SK-N-SH (cell line): ENCODE measurements around the gene EPHA6.

ENCODE experiments used
- CHD2 ChIP-seq: fragments of 150-350 bp; IDR thresholded peaks from 2 replicates; pipeline ENCODE4 v1.6.1; 2018; ENCODE audit warnings: low read length; ENCODE audit not compliant: partially characterized antibody
- CTCF ChIP-seq: fragments of 200-600 bp; sonication (generic); IDR thresholded peaks from 2 replicates; pipeline ENCODE4 v1.6.1; 2017; ENCODE audit warnings: antibody characterized with exemption, mild to moderate bottlenecking, moderate library complexity
- EP300 ChIP-seq, 2 experiments: IDR thresholded peaks; 2 replicates each; pipeline versions ENCODE4 v1.4.0 to v1.6.1; 2012; ENCODE audit warnings: borderline replicate concordance in 1 of 2, low read depth in 1 of 2, low read length in 1 of 2
- EZH2phosphoT487 ChIP-seq: fragments of 200-600 bp; sonication (generic); IDR thresholded peaks from 2 replicates; pipeline ENCODE4 v1.6.1; 2017; ENCODE audit warnings: low read depth, mixed run types, mild to moderate bottlenecking, antibody characterized with exemption, moderate library complexity, borderline replicate concordance
- POLR2AphosphoS5 ChIP-seq: IDR thresholded peaks from 2 replicates; pipeline ENCODE4 v1.6.1; 2012; ENCODE audit warnings: low read depth, low read length
- RAD21 ChIP-seq: IDR thresholded peaks from 2 replicates; pipeline ENCODE4 v1.6.1; 2012; ENCODE audit warnings: mild to moderate bottlenecking, low read length
- SIN3A ChIP-seq: IDR thresholded peaks from 2 replicates; pipeline ENCODE4 v1.6.1; 2012; ENCODE audit warnings: low read depth, mild to moderate bottlenecking, low read length, moderate library complexity, borderline replicate concordance
- TAF1 ChIP-seq: IDR thresholded peaks from 2 replicates; pipeline ENCODE4 v1.6.1; 2012; ENCODE audit warnings: low read depth, mild to moderate bottlenecking, low read length, moderate library complexity, borderline replicate concordance

- TF ChIP-seq RAD21 = no peak
- no peak for TF ChIP-seq CTCF
- no peak for TF ChIP-seq SIN3A
- no peak for TF ChIP-seq CHD2
- no peak for TF ChIP-seq POLR2AphosphoS5
- no peak for TF ChIP-seq EZH2phosphoT487
- TF ChIP-seq TAF1 = no peak
- TF ChIP-seq EP300 (IDR thresholded peaks at IDR 0.05; ENCODE audit: borderline replicate concordance in 1 of 2, low read depth in 1 of 2, low read length in 1 of 2) = no peak
Observed at GRCh38 chr3:96959901-96960641, 145.7 kb downstream of the EPHA6 start.
